Right lobe of liver (tissue), 4 donors: ENCODE data around the gene IL17C.

Experiments used
- CTCF ChIP-seq, 4 donors: fragments of 200-600 bp in 3 of 4; fragments of 450-650 bp in 1 of 4; IDR thresholded peaks; one replicate each; pipeline versions ENCODE4 v1.5.1 to v1.8.0; 2016 to 2022; ENCODE audit warnings: antibody characterized with exemption in 4 of 4, mild to moderate bottlenecking in 2 of 4
- POLR2A ChIP-seq: fragments of 450-650 bp; IDR thresholded peaks from one replicate; pipeline ENCODE4 v1.6.1; 2017; ENCODE audit warnings: antibody characterized with exemption, mild to moderate bottlenecking
- donor health status: DM: no; HTN: no; CAD: no.
- donor health status: DM: no; HTN: no; CAD: no.
- donor health status: DM: no; HTN: yes; CAD: no.

GRCh38 chr16:88659160-88659559 is 20.8 kb downstream of the IL17C start:
- TF ChIP-seq CTCF (IDR thresholded peaks at IDR 0.05) (no peak), POLR2A (no peak)
